Testis (tissue), 3 donors: ENCODE results near the gene FBXO7. TPM values are rescaled to one million over a fixed set of nuclear protein-coding genes. Genes with fewer than 3 reads are reported as not detected.

ENCODE experiments used
- DNase-seq: peaks from one replicate; pipeline ENCODE4 v3.0.0-alpha.2; 2019
- H3K27ac ChIP-seq, 2 donors: fragments of 200-600 bp; sonication (generic); one replicate each; pipeline ENCODE4 v1.5.1; 2019
- H3K27me3 ChIP-seq: fragments of 200-600 bp; sonication (generic); one replicate; pipeline ENCODE4 v1.5.1; 2019
- H3K36me3 ChIP-seq: fragments of 200-600 bp; sonication (generic); one replicate; pipeline ENCODE4 v1.5.1; 2017; ENCODE audit warnings: low read depth; ENCODE audit errors: missing control alignments
- H3K4me1 ChIP-seq: fragments of 200-600 bp; sonication (generic); one replicate; pipeline ENCODE4 v1.5.1; 2019
- H3K4me3 ChIP-seq, 2 donors: fragments of 200-600 bp; sonication (generic); one replicate each; pipeline ENCODE4 v1.5.1; 2017 to 2019
- H3K9me3 ChIP-seq: fragments of 200-600 bp; sonication (generic); one replicate; pipeline ENCODE4 v1.5.1; 2017
- CTCF ChIP-seq, 3 experiments: fragments of 450-650 bp in 2 of 3; fragments of 200-600 bp in 1 of 3; sonication (generic) in 1 of 3; IDR thresholded peaks; one replicate each; pipeline ENCODE4 v1.5.1; 2016 to 2019; ENCODE audit warnings: antibody characterized with exemption in 3 of 3, mild to moderate bottlenecking in 2 of 3, moderate library complexity in 1 of 3
- POLR2A ChIP-seq: fragments of 450-650 bp; IDR thresholded peaks from one replicate; pipeline ENCODE4 v1.6.1; 2017; ENCODE audit warnings: antibody characterized with exemption, mild to moderate bottlenecking, moderate library complexity
- WGBS, 2 donors: methylation state at CpG; one replicate each; pipeline ENCODE4 v1.1.5; 2018; 5-methylcytosine and 5-hydroxymethylcytosine counted together
- intact Hi-C: fragments of 100-400 bp; cut with DNase I; formaldehyde crosslinking; loops from one replicate; pipeline ENCODE4 v1.15.1; 2023; ENCODE audit warnings: low total_unique reads
- polyA plus RNA-seq: library from polyadenylated mRNA; stranded (reverse); fragments of 350-450 nt; fragmentation: Illumina TruSeq; extraction: RNeasy Lipid Tissue Mini Kit (QIAGEN cat#74804); gene quantifications from one replicate; pipeline ENCODE4 v1.2.3, GENCODE V29; 2014; ENCODE audit warnings: low read depth, low replicate concordance; ENCODE audit not compliant: insufficient read depth
- total RNA-seq, 2 donors: library from RNA; depleted of rRNA; stranded (reverse); fragments of >200 nt; gene quantifications; one replicate each; pipeline ENCODE4 v1.2.3, GENCODE V29; 2016

The FBXO7 gene
- total and polyA plus RNA-seq, 3 donors from 2014 or later: 184 to 270 (median 203) TPM

DNA sequence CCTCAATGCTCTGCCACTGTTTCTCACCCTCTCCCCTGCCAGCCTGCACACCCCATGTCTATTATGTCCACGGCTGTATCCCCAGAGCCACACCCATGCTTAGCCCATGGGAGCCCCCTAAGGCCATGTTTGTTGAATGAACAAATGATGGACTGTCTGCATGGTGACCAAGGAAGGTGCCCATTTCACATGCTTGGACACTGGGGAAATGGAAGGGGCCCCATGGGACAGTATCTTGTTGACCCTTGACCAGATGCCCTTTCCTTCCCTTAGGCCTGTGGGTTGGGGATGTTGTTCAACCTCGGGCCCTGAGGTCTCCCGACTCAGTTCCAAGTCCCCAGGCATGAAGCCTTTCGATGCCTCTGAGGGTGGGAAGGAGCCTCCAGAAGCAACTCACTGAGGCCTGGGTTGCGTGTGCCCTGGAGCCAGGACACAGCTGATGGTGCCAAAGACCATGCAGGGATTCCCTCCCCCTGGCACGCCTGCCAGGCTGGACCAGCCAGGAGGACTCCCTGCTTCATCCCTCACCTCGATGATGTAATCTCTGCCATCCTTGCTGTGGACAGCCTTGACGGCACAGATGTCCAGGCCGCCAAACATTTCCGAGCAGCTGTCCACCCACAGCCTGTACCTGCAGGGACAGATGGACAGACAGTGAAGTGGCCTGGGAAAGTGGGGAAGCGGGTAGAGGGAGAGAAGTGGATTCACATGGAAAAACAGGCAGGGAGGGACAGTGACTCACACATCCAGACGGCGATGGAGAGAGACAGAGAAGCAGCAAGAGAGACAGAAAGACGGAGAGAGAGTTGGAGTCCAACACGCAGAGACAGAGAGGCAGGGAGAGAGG is 58.9 kb downstream of the FBXO7 start:
- no peaks in the 10 kb centered on the region for H3K36me3 ChIP-seq
- H3K9me3 ChIP-seq: no peaks in the 10 kb centered on the region
- TF ChIP-seq CTCF (IDR thresholded peaks at IDR 0.05) (no peak), POLR2A (no peak)
- peaks cover 38% of the 10 kb centered on the region for H3K4me1 ChIP-seq
- intact Hi-C loops: loop anchor here (5.0 kb wide), 2 partner anchors 89 to 319 kb away; no protein-coding TSS in a partner anchor
- WGBS, 2 donors: 72 to 84% methylated on average over 12 to 15 of the region's 15 CpGs
- peak overlapping the region; percentile 26 to 84 for H3K27ac ChIP-seq
- DNase-seq: no peak
- H3K27me3 ChIP-seq: no peaks in the 10 kb centered on the region
- H3K4me3 ChIP-seq: no peak overlapping the region

DNA sequence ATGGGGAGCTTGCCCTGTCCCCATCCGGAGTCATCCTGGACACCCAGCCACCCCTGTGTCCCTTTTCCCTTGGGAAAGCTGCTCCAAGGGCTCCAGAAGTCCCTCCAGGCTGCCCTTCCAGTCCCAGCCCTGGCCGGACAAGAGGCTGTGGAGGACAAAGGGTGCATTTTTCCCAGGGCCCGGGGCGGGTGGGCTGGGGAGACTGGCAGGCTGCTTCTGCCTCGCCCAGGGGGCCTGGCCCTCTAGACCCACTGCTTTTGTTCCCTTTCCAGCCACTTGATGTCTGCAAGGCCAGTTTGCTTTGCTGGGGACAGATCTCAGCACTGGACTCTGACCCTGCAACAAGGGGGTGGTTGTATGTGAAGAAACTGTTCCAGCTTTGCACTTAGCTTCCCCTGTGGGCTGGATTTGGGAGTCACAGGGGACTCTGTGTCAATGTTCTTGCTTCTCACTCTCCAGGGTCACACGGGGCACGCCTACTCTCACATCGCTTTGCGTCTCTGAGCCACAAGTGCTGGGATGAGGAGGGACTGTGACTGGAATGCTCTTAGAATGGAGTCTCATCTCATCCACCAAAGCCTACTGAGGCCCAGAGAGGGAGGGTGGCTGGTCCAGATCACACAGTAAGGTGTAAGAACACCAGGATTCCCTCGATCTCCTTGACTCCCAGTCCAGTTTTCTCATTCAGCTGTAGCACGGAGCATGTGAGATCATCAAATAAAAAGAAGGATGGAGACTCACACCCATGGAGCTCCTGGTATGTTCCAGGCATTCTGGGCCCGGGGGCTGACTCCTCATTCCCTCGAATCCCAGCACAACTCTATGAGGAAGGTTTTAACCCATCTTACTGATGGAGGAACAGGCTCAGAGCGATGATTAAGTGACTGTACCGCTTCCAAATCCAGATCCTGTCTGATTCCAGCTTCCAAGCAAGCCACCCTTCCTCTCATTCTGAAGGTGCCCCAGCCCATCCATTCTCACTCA is 59.9 kb downstream of the FBXO7 start:
- H3K36me3 ChIP-seq: no peaks in the 10 kb centered on the region
- 59 to 72% methylated on average over 15 of the region's 15 CpGs for WGBS, 2 donors
- H3K9me3 ChIP-seq: no peaks in the 10 kb centered on the region
- intact Hi-C loops: loop anchor here (5.0 kb wide), 2 partner anchors 88 to 318 kb away; no protein-coding TSS in a partner anchor
- H3K27me3 ChIP-seq: no peaks in the 10 kb centered on the region
- peaks cover 31% of the 10 kb centered on the region for H3K4me1 ChIP-seq
- H3K27ac ChIP-seq: peak overlapping the region; percentile 26 to 84
- H3K4me3 ChIP-seq: no peak overlapping the region
- TF ChIP-seq CTCF (IDR thresholded peaks at IDR 0.05) (no peak), POLR2A (no peak)
- no peak for DNase-seq

- DNase-seq: no peak
- intact Hi-C loops: no loop called here
- TF ChIP-seq POLR2A (no peak), CTCF (IDR thresholded peaks at IDR 0.05) (no peak)
- WGBS, 2 donors: 89 to 91% methylated on average over 6 to 11 of the region's 11 CpGs
- H3K27ac ChIP-seq: peak overlapping the region in 1 of 2 donors; percentile 84
- H3K27me3 ChIP-seq: no peaks in the 10 kb centered on the region
- peaks cover 30% of the 10 kb centered on the region for H3K4me1 ChIP-seq
- H3K4me3 ChIP-seq: no peak overlapping the region
- H3K36me3 ChIP-seq: no peaks in the 10 kb centered on the region
- H3K9me3 ChIP-seq: no peaks in the 10 kb centered on the region
Measured at GRCh38 chr22:32535531-32536190, 61.0 kb downstream of the FBXO7 start.

DNA sequence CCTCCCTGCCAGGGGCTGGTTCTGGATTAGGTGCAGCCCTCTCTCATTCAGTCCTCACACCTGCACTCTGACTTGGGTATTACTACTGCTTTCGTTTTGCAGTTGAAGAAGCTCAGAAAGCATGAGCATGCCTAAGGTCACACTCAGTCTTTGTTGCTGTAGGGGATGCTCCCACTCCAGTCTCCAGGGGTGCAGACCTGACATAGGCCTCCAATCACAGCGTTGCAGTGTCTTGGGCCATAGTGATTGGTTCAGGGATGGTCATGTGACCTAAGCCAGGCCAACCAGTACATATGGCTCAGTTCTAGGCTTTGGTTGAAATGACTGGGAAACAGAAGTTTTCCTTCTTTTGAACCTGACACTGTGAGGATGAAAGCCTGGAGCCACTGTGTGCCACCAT is 61.7 kb downstream of the FBXO7 start:
- no peaks in the 10 kb centered on the region for H3K36me3 ChIP-seq
- intact Hi-C loops: no loop called here
- no peak for TF ChIP-seq CTCF (IDR thresholded peaks at IDR 0.05)
- TF ChIP-seq POLR2A: no peak
- WGBS, 2 donors: 86 to 100% methylated on average over 2 of the region's 2 CpGs
- H3K9me3 ChIP-seq: no peaks in the 10 kb centered on the region
- no peak for DNase-seq
- H3K27me3 ChIP-seq: no peaks in the 10 kb centered on the region
- H3K27ac ChIP-seq: no peak overlapping the region
- peaks cover 26% of the 10 kb centered on the region for H3K4me1 ChIP-seq
- no peak overlapping the region for H3K4me3 ChIP-seq
